B cell (primary cell): ENCODE measurements around the gene ANKRD34A. TPM values are rescaled to one million over a fixed set of nuclear protein-coding genes. Genes with fewer than 3 reads are reported as not detected.
A peak's percentile ranks its signal among the peaks of the same experiment; 100 is the strongest.

Experiments used
- ATAC-seq: fragments of 200-7000 bp; cut with Tn5 transposase; one replicate; pipeline ENCODE4 v1.10.0; 2021; ENCODE audit warnings: low read depth, mild to moderate bottlenecking, moderate number of reproducible peaks, moderate library complexity
- CTCF ChIA-PET: fragments of 350-600 bp; sonication (Branson Sonifier 250); formaldehyde crosslinking; loops from one replicate; lab custom pipeline; 2021; ENCODE audit warnings: antibody characterized with exemption, inconsistent platforms; lab: Charles Lee
- POLR2A ChIA-PET: fragments of 350-600 bp; sonication (Branson Sonifier 250); formaldehyde crosslinking; loops from one replicate; lab custom pipeline; 2021; ENCODE audit warnings: antibody characterized with exemption; lab: Charles Lee
- DNase-seq: peaks from one replicate; pipeline ENCODE4 v3.0.0; 2013
- H2AFZ ChIP-seq: 2 replicates; pipeline ENCODE4 v1.6.1; 2012; ENCODE audit warnings: mild to moderate bottlenecking, low read depth, low read length; ENCODE audit not compliant: insufficient read depth, poor library complexity, severe bottlenecking
- H3K27ac ChIP-seq, 2 donors: 1 replicate in 1 of 2; 2 replicates in 1 of 2; pipeline ENCODE4 v1.5.1; 2012 to 2013; ENCODE audit warnings: low read length in 2 of 2, mild to moderate bottlenecking in 2 of 2, moderate library complexity in 1 of 2
- H3K27me3 ChIP-seq, 4 experiments: fragments of 200-600 bp in 1 of 4; sonication (generic) in 1 of 4; replicated peaks in 1 of 4; 1 replicate in 2 of 4; 2 replicates in 2 of 4; pipeline versions ENCODE4 v1.6.1 to v1.7.0; 2013 to 2016; ENCODE audit warnings: low read length in 3 of 4, mild to moderate bottlenecking in 2 of 4, mixed read lengths in 1 of 4, moderate library complexity in 1 of 4; ENCODE audit not compliant: insufficient read depth in 4 of 4, control insufficient read depth in 3 of 4; ENCODE audit errors: control extremely low read depth in 1 of 4
- H3K36me3 ChIP-seq, 2 experiments: replicated peaks in 1 of 2; 1 replicate in 1 of 2; 2 replicates in 1 of 2; pipeline versions ENCODE4 v1.6.1 to v1.7.1; 2013; ENCODE audit warnings: low read length in 1 of 2; ENCODE audit not compliant: insufficient read depth in 2 of 2, control insufficient read depth in 1 of 2; ENCODE audit errors: control extremely low read depth in 1 of 2, extremely low read depth in 1 of 2
- H3K4me1 ChIP-seq, 2 donors: fragments of 200-600 bp in 1 of 2; sonication (generic) in 1 of 2; 1 replicate in 1 of 2; 2 replicates in 1 of 2; pipeline versions ENCODE4 v1.5.1 to v1.6.1; 2013 to 2017; ENCODE audit warnings: low read length in 2 of 2; ENCODE audit not compliant: control insufficient read depth in 2 of 2, insufficient read depth in 2 of 2
- H3K4me2 ChIP-seq: replicated peaks from 2 replicates; pipeline ENCODE3; 2012; ENCODE audit warnings: mild to moderate bottlenecking, low read depth, low read length; ENCODE audit not compliant: poor library complexity, severe bottlenecking
- H3K4me3 ChIP-seq, 5 experiments: fragments of 200-600 bp in 1 of 5; sonication (generic) in 1 of 5; 1 replicate in 3 of 5; 2 replicates in 2 of 5; pipeline versions ENCODE4 v1.5.1 to v1.7.0; 2011 to 2016; ENCODE audit warnings: low read length in 4 of 5, mild to moderate bottlenecking in 4 of 5, low read depth in 2 of 5, control low read depth in 1 of 5, moderate library complexity in 1 of 5; ENCODE audit not compliant: insufficient read depth in 1 of 5; ENCODE audit errors: control extremely low read depth in 1 of 5, extremely low read depth in 1 of 5
- H3K79me2 ChIP-seq: fragments of 200-600 bp; sonication (generic); one replicate; pipeline ENCODE4 v1.6.0; 2016; ENCODE audit warnings: low read length; ENCODE audit not compliant: control insufficient read depth, insufficient read depth
- H3K9ac ChIP-seq: fragments of 200-600 bp; sonication (generic); 2 replicates; pipeline ENCODE4 v1.6.1; 2017; ENCODE audit warnings: mild to moderate bottlenecking, low read length, moderate library complexity
- H3K9me3 ChIP-seq, 3 donors: one replicate each; pipeline versions ENCODE4 v1.6.1 to v1.7.1; 2013; ENCODE audit warnings: low read length in 2 of 3; ENCODE audit not compliant: control insufficient read depth in 2 of 3, insufficient read depth in 1 of 3; ENCODE audit errors: control extremely low read depth in 1 of 3
- H4K20me1 ChIP-seq: 2 replicates; pipeline ENCODE4 v1.6.0; 2012; ENCODE audit warnings: mild to moderate bottlenecking, low read length; ENCODE audit not compliant: insufficient read depth, control insufficient read depth, poor library complexity, severe bottlenecking
- H3K27ac Mint-ChIP-seq: one replicate; pipeline ENCODE4 v1.8.0; 2021; ENCODE audit warnings: mixed read lengths
- H3K27me3 Mint-ChIP-seq: one replicate; pipeline ENCODE4 v1.8.0; 2021; ENCODE audit warnings: mixed read lengths
- H3K4me1 Mint-ChIP-seq: one replicate; pipeline ENCODE4 v1.8.0; 2021; ENCODE audit warnings: mixed read lengths
- H3K4me3 Mint-ChIP-seq: one replicate; pipeline ENCODE4 v1.8.0; 2021; ENCODE audit warnings: mixed read lengths
- H3K9me3 Mint-ChIP-seq: one replicate; pipeline ENCODE4 v1.8.0; 2022; ENCODE audit warnings: mixed read lengths; ENCODE audit not compliant: insufficient read depth
- EZH2 ChIP-seq: IDR thresholded peaks from 2 replicates; pipeline ENCODE4 v1.6.1; 2012; ENCODE audit warnings: borderline replicate concordance, low read depth, mild to moderate bottlenecking, moderate library complexity, low read length; ENCODE audit not compliant: insufficient read depth, poor library complexity, severe bottlenecking
- WGBS: methylation state at CpG from one replicate; pipeline ENCODE4 v1.1.5; 2013; ENCODE audit warnings: missing lambda C conversion rate; ENCODE audit not compliant: insufficient coverage; 5-methylcytosine and 5-hydroxymethylcytosine counted together
- intact Hi-C: fragments of 100-400 bp; cut with micrococcal nuclease; formaldehyde crosslinking; loops from one replicate; pipeline ENCODE4 v1.10.0; 2022
- polyA plus RNA-seq: library from polyadenylated mRNA; depleted of rRNA; stranded (reverse); fragments of >200 nt; gene quantifications from 2 replicates; pipeline ENCODE4 v1.2.3, GENCODE V29; 2012
- total RNA-seq, 2 donors: library from RNA; stranded (reverse); fragments of 120-200 nt in 1 of 2; gene quantifications; 1 replicate in 1 of 2; 2 replicates in 1 of 2; pipeline versions ENCODE4 v1.2.3 to v1.2.4, GENCODE V29; 2013 to 2022
- TF ChIP-seq, protein P1 (sequence below): fragments of 200-600 bp; IDR thresholded peaks from one replicate; pipeline ENCODE4 v1.8.0; 2022; ENCODE audit warnings: antibody characterized with exemption, mild to moderate bottlenecking

Gene ANKRD34A
- total and polyA plus RNA-seq, 2 donors (not counting 1 experiment from before 2014, with no cell fraction given), result 0.86 to 1.8 TPM

DNA sequence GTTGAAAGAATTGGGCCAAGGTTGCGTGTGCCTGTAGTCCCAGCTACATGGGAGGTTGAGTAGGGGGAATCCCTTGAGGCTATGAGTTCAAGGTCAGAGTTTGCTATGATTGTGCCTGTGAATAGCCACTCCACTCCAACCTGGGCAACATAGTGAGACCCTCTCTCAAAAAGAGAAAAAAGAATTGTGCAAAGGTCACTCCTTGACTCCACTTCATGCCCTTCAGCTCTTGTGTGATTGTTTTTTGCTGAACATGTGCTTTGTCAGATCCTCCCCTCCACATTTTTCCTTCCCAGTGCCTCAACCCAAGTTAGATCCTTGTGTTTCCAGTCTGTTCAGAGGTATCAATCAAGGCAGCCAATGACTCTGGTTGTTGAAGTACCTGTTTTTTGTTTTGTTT lies 23.6 kb upstream of the ANKRD34A start:
- CTCF ChIA-PET, result interaction anchor here (0.8 to 14.8 kb wide), 7 partner anchors 7 to 57 kb away, joined by 4 to 207 read pairs (median 5); partner anchors contain the start of genes ANKRD34A and POLR3GL
- H3K4me1 Mint-ChIP-seq, result peaks cover 79% of the 10 kb centered on the region

DNA sequence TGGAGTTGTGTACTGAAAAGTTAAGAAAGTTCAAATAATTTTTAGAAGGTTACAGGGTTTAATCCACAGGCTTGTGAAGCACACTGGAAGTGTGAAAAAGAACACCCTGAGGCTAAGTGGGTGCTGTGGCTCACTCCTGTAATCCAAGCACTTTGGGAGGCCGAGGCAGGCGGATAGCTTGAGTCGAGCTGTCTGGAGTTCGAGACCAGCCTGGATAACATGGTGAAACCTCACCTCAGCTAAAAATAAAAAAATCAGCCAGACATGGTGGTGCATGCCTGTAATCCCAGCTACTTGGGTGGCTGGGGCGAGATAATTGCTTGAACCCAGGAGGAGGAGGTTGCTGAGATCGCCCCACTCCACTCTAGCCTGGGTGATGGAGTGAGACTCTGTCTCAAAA lies 22.2 kb upstream of the ANKRD34A start:
- ChIA-PET CTCF (interaction anchor here (1.1 to 14.8 kb wide), 3 partner anchors 12 to 55 kb away, joined by 4 to 135 read pairs (median 4); no protein-coding TSS in a partner anchor), POLR2A (interaction anchor here (0.7 to 6.4 kb wide), 3 partner anchors 10 to 21 kb away, joined by 5 to 43 read pairs (median 5); partner anchors contain the start of gene TXNIP)
- Histone ChIP-seq H3K79me2 (peaks cover 36% of the 10 kb centered on the region), H3K9me3 (no peaks in the 10 kb centered on the region), H3K4me1 (peaks cover 59 to 62% of the 10 kb centered on the region in 2 donors), H3K27me3 (no peaks in the 10 kb centered on the region), H4K20me1 (no peaks in the 10 kb centered on the region), H3K4me3 (no peak overlapping the region), H2AFZ (no peak overlapping the region), H3K9ac (no peak overlapping the region), H3K27ac (peak overlapping the region in 1 of 2 donors; percentile 27), H3K4me2 (no peak overlapping the region), H3K36me3 (no peaks in the 10 kb centered on the region)
- peaks cover 80% of the 10 kb centered on the region for H3K4me1 Mint-ChIP-seq
- DNase-seq, result no peak
- intact Hi-C loops, result no loop called here
- H3K9me3 Mint-ChIP-seq, result no peaks in the 10 kb centered on the region
- TF ChIP-seq, protein P1, sequence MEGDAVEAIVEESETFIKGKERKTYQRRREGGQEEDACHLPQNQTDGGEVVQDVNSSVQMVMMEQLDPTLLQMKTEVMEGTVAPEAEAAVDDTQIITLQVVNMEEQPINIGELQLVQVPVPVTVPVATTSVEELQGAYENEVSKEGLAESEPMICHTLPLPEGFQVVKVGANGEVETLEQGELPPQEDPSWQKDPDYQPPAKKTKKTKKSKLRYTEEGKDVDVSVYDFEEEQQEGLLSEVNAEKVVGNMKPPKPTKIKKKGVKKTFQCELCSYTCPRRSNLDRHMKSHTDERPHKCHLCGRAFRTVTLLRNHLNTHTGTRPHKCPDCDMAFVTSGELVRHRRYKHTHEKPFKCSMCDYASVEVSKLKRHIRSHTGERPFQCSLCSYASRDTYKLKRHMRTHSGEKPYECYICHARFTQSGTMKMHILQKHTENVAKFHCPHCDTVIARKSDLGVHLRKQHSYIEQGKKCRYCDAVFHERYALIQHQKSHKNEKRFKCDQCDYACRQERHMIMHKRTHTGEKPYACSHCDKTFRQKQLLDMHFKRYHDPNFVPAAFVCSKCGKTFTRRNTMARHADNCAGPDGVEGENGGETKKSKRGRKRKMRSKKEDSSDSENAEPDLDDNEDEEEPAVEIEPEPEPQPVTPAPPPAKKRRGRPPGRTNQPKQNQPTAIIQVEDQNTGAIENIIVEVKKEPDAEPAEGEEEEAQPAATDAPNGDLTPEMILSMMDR, result no peak
- no peak for TF ChIP-seq EZH2
- H3K27ac Mint-ChIP-seq, result peak overlapping the region; percentile 84
- no peak overlapping the region for H3K4me3 Mint-ChIP-seq
- 90% methylated on average over 2 of the region's 6 CpGs for WGBS
- ATAC-seq, result no peak
- H3K27me3 Mint-ChIP-seq, result no peaks in the 10 kb centered on the region

More for the DNA sequence above, 23.6 kb upstream of the ANKRD34A start:
- no peak overlapping the region for H3K4me3 Mint-ChIP-seq
- no peaks in the 10 kb centered on the region for H3K9me3 Mint-ChIP-seq
- ATAC-seq (no peak), DNase-seq (no peak)
- H3K27me3 Mint-ChIP-seq, result no peaks in the 10 kb centered on the region
- Histone ChIP-seq H3K27ac (peak overlapping the region in 1 of 2 donors; percentile 62), H3K36me3 (peaks cover 0 to 8% of the 10 kb centered on the region in 2 experiments), H3K27me3 (no peaks in the 10 kb centered on the region), H3K4me3 (no peak overlapping the region), H3K79me2 (peaks cover 30% of the 10 kb centered on the region), H3K4me2 (no peak overlapping the region), H3K9ac (no peak overlapping the region), H3K4me1 (peaks cover 58 to 61% of the 10 kb centered on the region in 2 donors), H2AFZ (no peak overlapping the region), H4K20me1 (peaks cover 6% of the 10 kb centered on the region), H3K9me3 (no peaks in the 10 kb centered on the region)
- WGBS, result no CpG with 5 or more reads among the region's 1 CpG
- intact Hi-C loops, result no loop called here
- no peak for TF ChIP-seq EZH2
- TF ChIP-seq, protein P1, result no peak
- peak overlapping the region; percentile 86 for H3K27ac Mint-ChIP-seq
- POLR2A ChIA-PET, result interaction anchor here (3.9 to 12.1 kb wide), 3 partner anchors 9 to 14 kb away, joined by 14 to 131 read pairs (median 43); partner anchors contain the start of gene TXNIP
